BJ (cell line): ENCODE results near the gene C11orf98. TPM values are rescaled to one million over a fixed set of nuclear protein-coding genes. Genes with fewer than 3 reads are reported as not detected.

Experiments
- CTCF ChIA-PET: fragments of 350-600 bp; formaldehyde crosslinking; extraction: SDS; loops from one replicate; lab custom pipeline; 2021; ENCODE audit warnings: antibody characterized with exemption, inconsistent platforms; lab: Yijun Ruan, JAX
- POLR2A ChIA-PET: fragments of 300-600 bp; sonication (Branson Sonifier 250); formaldehyde crosslinking; extraction: SDS; loops from one replicate; lab custom pipeline; 2021; ENCODE audit warnings: antibody characterized with exemption; lab: Charles Lee
- DNase-seq: peaks from one replicate; pipeline ENCODE4 v3.0.0-alpha.2; 2011; ENCODE audit warnings: low read depth
- H3K27me3 ChIP-seq: 2 replicates; pipeline ENCODE4 v1.6.0; 2011; ENCODE audit warnings: low read length; ENCODE audit not compliant: control insufficient read depth, insufficient read depth
- H3K36me3 ChIP-seq: 2 replicates; pipeline ENCODE4 v1.5.1; 2011; ENCODE audit warnings: low read length; ENCODE audit not compliant: control insufficient read depth, insufficient read depth
- H3K4me3 ChIP-seq: 2 replicates; pipeline ENCODE4 v1.5.1; 2011; ENCODE audit warnings: low read depth, mild to moderate bottlenecking, control low read depth, low read length
- CTCF ChIP-seq: IDR thresholded peaks from 2 replicates; pipeline ENCODE4 v1.5.1; 2011; ENCODE audit warnings: low read depth, mild to moderate bottlenecking, control low read depth, inconsistent platforms, low read length, moderate library complexity; ENCODE audit not compliant: insufficient read depth
- polyA plus RNA-seq: library from polyadenylated mRNA; depleted of rRNA; stranded (reverse); fragments of >200 nt; gene quantifications from 2 replicates; pipeline ENCODE4 v1.2.3, GENCODE V29; 2011

Gene C11orf98
- polyA plus RNA-seq, 1 experiment, result 45.2 TPM

GRCh38 chr11:62644220-62644619 lies 20.8 kb downstream of the C11orf98 start:
- POLR2A ChIA-PET, result no interaction called here
- no peaks in the 10 kb centered on the region for H3K27me3 ChIP-seq
- DNase-seq, result no peak
- TF ChIP-seq CTCF, result no peak
- no peak overlapping the region for H3K4me3 ChIP-seq
- peaks cover 23% of the 10 kb centered on the region for H3K36me3 ChIP-seq
- CTCF ChIA-PET, result interaction anchor here (0.7 to 1.1 kb wide), 3 partner anchors 29 to 52 kb away, joined by 3 to 4 read pairs (median 3); partner anchors contain the start of gene TUT1

- Histone ChIP-seq H3K4me3 (no peak overlapping the region), H3K27me3 (no peaks in the 10 kb centered on the region), H3K36me3 (peaks cover 54% of the 10 kb centered on the region)
- DNase-seq, result no peak
- TF ChIP-seq CTCF, result no peak
- ChIA-PET CTCF (no interaction called here), POLR2A (interaction anchor here (0.5 kb wide), 1 partner anchor 229 kb away, joined by 9 read pairs; no protein-coding TSS in a partner anchor)
These were observed 32.5 kb downstream of the C11orf98 start for GRCh38 chr11:62632492-62632891.

- no peak for DNase-seq
- POLR2A ChIA-PET, result interaction anchor here (0.6 kb wide), 1 partner anchor 212 kb away, joined by 3 read pairs; no protein-coding TSS in a partner anchor
- CTCF ChIA-PET, result interaction anchor here (1.1 to 1.4 kb wide), 3 partner anchors 9 to 232 kb away, joined by 3 to 7 read pairs (median 5); no protein-coding TSS in a partner anchor
- Histone ChIP-seq H3K36me3 (peaks cover 51% of the 10 kb centered on the region), H3K4me3 (no peak overlapping the region), H3K27me3 (no peaks in the 10 kb centered on the region)
- 0 out of 2 replicates have a peak, but pooled peaks have one; percentile 6 for TF ChIP-seq CTCF
These were observed 37.3 kb downstream of the C11orf98 start for GRCh38 chr11:62627713-62628112.

- Histone ChIP-seq H3K27me3 (no peaks in the 10 kb centered on the region), H3K4me3 (peak overlapping the region; percentile 54), H3K36me3 (peaks cover 17% of the 10 kb centered on the region)
- TF ChIP-seq CTCF, result no peak
- ChIA-PET POLR2A (interaction anchor here (2.2 kb wide), 1 partner anchor 43 kb away, joined by 11 read pairs; the partner anchor contains the start of genes C11orf98 and CSKMT), CTCF (interaction anchor here (0.7 to 4.0 kb wide), 5 partner anchors 11 to 227 kb away, joined by 3 to 26 read pairs (median 3); partner anchors contain the start of genes EML3, ROM1 and TUT1)
- DNase-seq, result no peak
These were observed 42.4 kb downstream of the C11orf98 start for GRCh38 chr11:62622476-62623089.
